HL-60 (cell line): Measurements from ENCODE around the gene THOC6.

ENCODE experiments used
- GABPA ChIP-seq: IDR thresholded peaks from 2 replicates; pipeline ENCODE4 v1.6.1; 2012; ENCODE audit warnings: low read depth
- POLR2AphosphoS5 ChIP-seq: IDR thresholded peaks from 2 replicates; pipeline ENCODE4 v1.6.1; 2012; ENCODE audit warnings: low read depth
- SPI1 ChIP-seq: IDR thresholded peaks from 2 replicates; pipeline ENCODE4 v1.6.1; 2012; ENCODE audit warnings: low read depth, mild to moderate bottlenecking, borderline replicate concordance
- TF ChIP-seq, protein P1 (sequence below): IDR thresholded peaks from one replicate; pipeline ENCODE4 v1.5.1; 2011; ENCODE audit warnings: low read length, control low read depth, inconsistent platforms; ENCODE audit not compliant: insufficient read depth
- TF ChIP-seq, protein P2 (sequence below): IDR thresholded peaks from 2 replicates; pipeline ENCODE4 v1.6.1; 2012; ENCODE audit warnings: low read depth; ENCODE audit not compliant: insufficient replicate concordance

DNA sequence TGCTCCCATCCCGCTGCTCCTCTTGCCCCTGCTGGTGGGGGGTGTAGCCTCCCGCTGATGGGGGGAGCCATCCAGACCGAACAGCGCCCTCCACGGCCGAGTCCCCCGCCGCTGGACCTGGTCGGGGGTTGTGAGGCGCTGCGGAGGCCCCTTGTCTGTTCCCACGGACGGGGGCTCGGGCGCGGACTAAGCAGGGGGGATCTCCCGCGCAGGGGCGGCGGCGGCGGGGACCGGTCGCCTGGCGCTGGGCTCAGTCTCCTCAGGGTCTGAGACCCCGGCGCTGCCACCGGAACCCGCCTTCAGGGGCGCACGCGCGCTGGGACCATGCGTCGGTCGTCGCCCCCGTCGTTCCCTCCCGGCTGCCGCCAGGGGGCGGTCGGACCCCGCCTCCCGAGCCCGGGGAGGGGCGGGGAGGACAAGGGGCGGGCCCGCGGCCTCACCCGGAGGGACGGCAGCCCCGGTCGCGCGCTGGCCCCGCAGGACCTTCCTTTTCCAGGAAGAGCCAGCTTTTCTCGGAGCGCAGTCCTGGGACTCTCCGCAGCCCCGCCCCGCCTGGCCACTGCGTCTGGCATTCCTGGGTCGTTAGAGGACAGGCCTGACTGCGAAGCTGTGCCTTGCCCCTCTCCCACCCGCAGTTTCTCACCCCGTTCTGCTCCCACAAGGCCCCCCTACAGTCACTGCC lies 35.3 kb downstream of the THOC6 start:
- TF ChIP-seq, protein P1, sequence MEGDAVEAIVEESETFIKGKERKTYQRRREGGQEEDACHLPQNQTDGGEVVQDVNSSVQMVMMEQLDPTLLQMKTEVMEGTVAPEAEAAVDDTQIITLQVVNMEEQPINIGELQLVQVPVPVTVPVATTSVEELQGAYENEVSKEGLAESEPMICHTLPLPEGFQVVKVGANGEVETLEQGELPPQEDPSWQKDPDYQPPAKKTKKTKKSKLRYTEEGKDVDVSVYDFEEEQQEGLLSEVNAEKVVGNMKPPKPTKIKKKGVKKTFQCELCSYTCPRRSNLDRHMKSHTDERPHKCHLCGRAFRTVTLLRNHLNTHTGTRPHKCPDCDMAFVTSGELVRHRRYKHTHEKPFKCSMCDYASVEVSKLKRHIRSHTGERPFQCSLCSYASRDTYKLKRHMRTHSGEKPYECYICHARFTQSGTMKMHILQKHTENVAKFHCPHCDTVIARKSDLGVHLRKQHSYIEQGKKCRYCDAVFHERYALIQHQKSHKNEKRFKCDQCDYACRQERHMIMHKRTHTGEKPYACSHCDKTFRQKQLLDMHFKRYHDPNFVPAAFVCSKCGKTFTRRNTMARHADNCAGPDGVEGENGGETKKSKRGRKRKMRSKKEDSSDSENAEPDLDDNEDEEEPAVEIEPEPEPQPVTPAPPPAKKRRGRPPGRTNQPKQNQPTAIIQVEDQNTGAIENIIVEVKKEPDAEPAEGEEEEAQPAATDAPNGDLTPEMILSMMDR: peak; percentile 54
- TF ChIP-seq POLR2AphosphoS5 (peak; percentile 49; the same call in 1 of the 2 replicates), GABPA (0 out of 2 replicates have a peak, but pooled peaks have one; percentile 17), SPI1 (no peak)
- TF ChIP-seq, protein P2, sequence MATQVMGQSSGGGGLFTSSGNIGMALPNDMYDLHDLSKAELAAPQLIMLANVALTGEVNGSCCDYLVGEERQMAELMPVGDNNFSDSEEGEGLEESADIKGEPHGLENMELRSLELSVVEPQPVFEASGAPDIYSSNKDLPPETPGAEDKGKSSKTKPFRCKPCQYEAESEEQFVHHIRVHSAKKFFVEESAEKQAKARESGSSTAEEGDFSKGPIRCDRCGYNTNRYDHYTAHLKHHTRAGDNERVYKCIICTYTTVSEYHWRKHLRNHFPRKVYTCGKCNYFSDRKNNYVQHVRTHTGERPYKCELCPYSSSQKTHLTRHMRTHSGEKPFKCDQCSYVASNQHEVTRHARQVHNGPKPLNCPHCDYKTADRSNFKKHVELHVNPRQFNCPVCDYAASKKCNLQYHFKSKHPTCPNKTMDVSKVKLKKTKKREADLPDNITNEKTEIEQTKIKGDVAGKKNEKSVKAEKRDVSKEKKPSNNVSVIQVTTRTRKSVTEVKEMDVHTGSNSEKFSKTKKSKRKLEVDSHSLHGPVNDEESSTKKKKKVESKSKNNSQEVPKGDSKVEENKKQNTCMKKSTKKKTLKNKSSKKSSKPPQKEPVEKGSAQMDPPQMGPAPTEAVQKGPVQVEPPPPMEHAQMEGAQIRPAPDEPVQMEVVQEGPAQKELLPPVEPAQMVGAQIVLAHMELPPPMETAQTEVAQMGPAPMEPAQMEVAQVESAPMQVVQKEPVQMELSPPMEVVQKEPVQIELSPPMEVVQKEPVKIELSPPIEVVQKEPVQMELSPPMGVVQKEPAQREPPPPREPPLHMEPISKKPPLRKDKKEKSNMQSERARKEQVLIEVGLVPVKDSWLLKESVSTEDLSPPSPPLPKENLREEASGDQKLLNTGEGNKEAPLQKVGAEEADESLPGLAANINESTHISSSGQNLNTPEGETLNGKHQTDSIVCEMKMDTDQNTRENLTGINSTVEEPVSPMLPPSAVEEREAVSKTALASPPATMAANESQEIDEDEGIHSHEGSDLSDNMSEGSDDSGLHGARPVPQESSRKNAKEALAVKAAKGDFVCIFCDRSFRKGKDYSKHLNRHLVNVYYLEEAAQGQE: no peak
